Suprapubic skin (tissue), 4 donors: ENCODE results near the gene TFAP2B.

ENCODE experiments used
- EP300 ChIP-seq: sonication (generic); formaldehyde crosslinking; IDR thresholded peaks from one replicate; pipeline ENCODE4 v1.6.1; 2017; ENCODE audit warnings: antibody characterized with exemption
- POLR2A ChIP-seq, 2 donors: fragments of 450-650 bp; IDR thresholded peaks; one replicate each; pipeline ENCODE4 v1.6.1; 2017; ENCODE audit warnings: antibody characterized with exemption in 2 of 2, mild to moderate bottlenecking in 2 of 2, moderate library complexity in 2 of 2
- POLR2AphosphoS5 ChIP-seq, 3 donors: sonication (generic); formaldehyde crosslinking; IDR thresholded peaks; one replicate each; pipeline ENCODE4 v1.6.1; 2017; ENCODE audit warnings: antibody characterized with exemption in 3 of 3
- TF ChIP-seq, protein P1 (sequence below), 2 donors: fragments of 200-600 bp in 1 of 2; fragments of 450-650 bp in 1 of 2; sonication (generic) in 1 of 2; IDR thresholded peaks; one replicate each; pipeline ENCODE4 v1.5.1; 2016 to 2019; ENCODE audit warnings: antibody characterized with exemption in 2 of 2, mild to moderate bottlenecking in 1 of 2, moderate library complexity in 1 of 2

DNA sequence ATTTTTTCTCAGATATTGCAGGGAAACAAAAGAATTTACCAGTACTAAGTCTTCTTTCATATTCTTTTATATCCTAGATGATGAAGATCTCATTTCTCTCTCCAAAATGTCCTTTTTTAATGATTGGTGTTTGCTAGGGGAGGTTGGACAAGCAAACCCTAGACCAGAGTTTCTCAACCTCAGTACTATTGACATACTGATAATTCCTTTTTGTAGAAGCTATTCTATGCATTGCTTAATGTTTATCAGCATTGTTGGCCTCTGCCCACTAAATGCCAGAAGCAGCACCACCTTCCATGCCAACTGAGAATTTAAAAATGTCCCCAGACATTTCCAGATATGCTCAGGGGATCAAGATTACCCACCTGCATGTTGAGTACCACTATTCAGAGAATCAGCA, 14.4 kb upstream of the TFAP2B start:
- TF ChIP-seq EP300 = no peak
- no peak for TF ChIP-seq POLR2A (IDR thresholded peaks at IDR 0.05)
- TF ChIP-seq, protein P1, sequence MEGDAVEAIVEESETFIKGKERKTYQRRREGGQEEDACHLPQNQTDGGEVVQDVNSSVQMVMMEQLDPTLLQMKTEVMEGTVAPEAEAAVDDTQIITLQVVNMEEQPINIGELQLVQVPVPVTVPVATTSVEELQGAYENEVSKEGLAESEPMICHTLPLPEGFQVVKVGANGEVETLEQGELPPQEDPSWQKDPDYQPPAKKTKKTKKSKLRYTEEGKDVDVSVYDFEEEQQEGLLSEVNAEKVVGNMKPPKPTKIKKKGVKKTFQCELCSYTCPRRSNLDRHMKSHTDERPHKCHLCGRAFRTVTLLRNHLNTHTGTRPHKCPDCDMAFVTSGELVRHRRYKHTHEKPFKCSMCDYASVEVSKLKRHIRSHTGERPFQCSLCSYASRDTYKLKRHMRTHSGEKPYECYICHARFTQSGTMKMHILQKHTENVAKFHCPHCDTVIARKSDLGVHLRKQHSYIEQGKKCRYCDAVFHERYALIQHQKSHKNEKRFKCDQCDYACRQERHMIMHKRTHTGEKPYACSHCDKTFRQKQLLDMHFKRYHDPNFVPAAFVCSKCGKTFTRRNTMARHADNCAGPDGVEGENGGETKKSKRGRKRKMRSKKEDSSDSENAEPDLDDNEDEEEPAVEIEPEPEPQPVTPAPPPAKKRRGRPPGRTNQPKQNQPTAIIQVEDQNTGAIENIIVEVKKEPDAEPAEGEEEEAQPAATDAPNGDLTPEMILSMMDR (IDR thresholded peaks at IDR 0.05) = no peak
- TF ChIP-seq POLR2AphosphoS5 (IDR thresholded peaks at IDR 0.05) = no peak
